CD4-positive, alpha-beta T cell treated with Interleukin-21 for 1 hour (primary cell): ENCODE results near the gene ZMYM2.

Experiments
- DNase-seq: peaks from one replicate; pipeline ENCODE4 v3.0.0-alpha.2; 2020

The ZMYM2 gene

GRCh38 chr13:20114066-20114610 is 155.6 kb downstream of the ZMYM2 start:
- DNase-seq = no peak

- DNase-seq = no peak
Observed at GRCh38 chr13:20116213-20116612, 157.7 kb downstream of the ZMYM2 start.

- peak; percentile 59 for DNase-seq
Observed at GRCh38 chr13:20118268-20119140, 160.0 kb downstream of the ZMYM2 start.

GRCh38 chr13:20119960-20120359 is 161.4 kb downstream of the ZMYM2 start:
- DNase-seq = no peak

- peak; percentile 9 for DNase-seq
Observed at GRCh38 chr13:20121159-20121525, 162.6 kb downstream of the ZMYM2 start.

- DNase-seq = no peak
Observed at GRCh38 chr13:20124303-20124702, 165.8 kb downstream of the ZMYM2 start.

- no peak for DNase-seq
Observed at GRCh38 chr13:20125129-20125782, 166.7 kb downstream of the ZMYM2 start.

- no peak for DNase-seq
Observed at GRCh38 chr13:20125783-20126165, 167.2 kb downstream of the ZMYM2 start.

GRCh38 chr13:20126541-20127261 is 168.2 kb downstream of the ZMYM2 start:
- DNase-seq = peak; percentile 12

GRCh38 chr13:20127262-20127561 is 168.7 kb downstream of the ZMYM2 start:
- no peak for DNase-seq

GRCh38 chr13:20127562-20128458 is 169.3 kb downstream of the ZMYM2 start:
- DNase-seq = peak; percentile 42

- DNase-seq = peak; percentile 13
Observed at GRCh38 chr13:20128459-20128931, 170.0 kb downstream of the ZMYM2 start.

- no peak for DNase-seq
Observed at GRCh38 chr13:20129076-20129475, 170.5 kb downstream of the ZMYM2 start.

GRCh38 chr13:20130012-20130411 is 171.5 kb downstream of the ZMYM2 start:
- no peak for DNase-seq

GRCh38 chr13:20130652-20131051 is 172.1 kb downstream of the ZMYM2 start:
- no peak for DNase-seq

- no peak for DNase-seq
Observed at GRCh38 chr13:20131057-20131832, 172.7 kb downstream of the ZMYM2 start.

GRCh38 chr13:20132052-20132634 is 173.6 kb downstream of the ZMYM2 start:
- no peak for DNase-seq

- no peak for DNase-seq
Observed at GRCh38 chr13:20134732-20135131, 176.2 kb downstream of the ZMYM2 start.

GRCh38 chr13:20136781-20137703 is 178.5 kb downstream of the ZMYM2 start:
- DNase-seq = peak; percentile 33

GRCh38 chr13:20137875-20138274 is 179.3 kb downstream of the ZMYM2 start:
- DNase-seq = no peak
